IPS-20b (cell line): ENCODE measurements around the gene LRRN4CL.
"Not testable (repeated sequence)": the region's sequence is repeated elsewhere in the genome, so short reads cannot be mapped to it uniquely, and the experiment has no call there.

Experiments used
- H3K27ac ChIP-seq: one replicate; pipeline ENCODE4 v1.5.1; 2013; ENCODE audit warnings: low read length
- H3K27me3 ChIP-seq: 2 replicates; pipeline ENCODE4 v1.6.1; 2013; ENCODE audit warnings: mild to moderate bottlenecking, low read length, inconsistent platforms; ENCODE audit not compliant: insufficient read depth
- H3K36me3 ChIP-seq: 2 replicates; pipeline ENCODE4 v1.6.1; 2013; ENCODE audit warnings: low read depth, mild to moderate bottlenecking, inconsistent platforms, low read length, moderate library complexity; ENCODE audit not compliant: insufficient read depth
- H3K4me1 ChIP-seq: 2 replicates; pipeline ENCODE4 v1.6.1; 2013; ENCODE audit warnings: mild to moderate bottlenecking, control low read depth, inconsistent platforms, low read length, moderate library complexity; ENCODE audit not compliant: insufficient read depth
- H3K4me3 ChIP-seq: 2 replicates; pipeline ENCODE4 v1.5.1; 2013; ENCODE audit warnings: mild to moderate bottlenecking, low read length, inconsistent platforms
- H3K9ac ChIP-seq: 2 replicates; pipeline ENCODE4 v1.6.1; 2013; ENCODE audit warnings: low read depth, mild to moderate bottlenecking, inconsistent platforms, low read length, moderate library complexity
- H3K9me3 ChIP-seq: 2 replicates; pipeline ENCODE4 v1.6.1; 2013; ENCODE audit warnings: mild to moderate bottlenecking, low read depth, low read length, inconsistent platforms; ENCODE audit not compliant: insufficient read depth

Gene LRRN4CL

GRCh38 chr11:62687508-62688396 is 1.6 kb downstream of the LRRN4CL start:
- no peaks in the 10 kb centered on the region for H3K9me3 ChIP-seq
- H3K4me3 ChIP-seq = no peak overlapping the region
- H3K9ac ChIP-seq = no peak overlapping the region
- H3K4me1 ChIP-seq = no peaks in the 10 kb centered on the region
- H3K27me3 ChIP-seq = no peaks in the 10 kb centered on the region
- H3K27ac ChIP-seq = no peak overlapping the region
- H3K36me3 ChIP-seq = peaks cover 28% of the 10 kb centered on the region

- H3K27ac ChIP-seq = no peak overlapping the region
- no peaks in the 10 kb centered on the region for H3K27me3 ChIP-seq
- H3K4me1 ChIP-seq = peaks cover 7% of the 10 kb centered on the region
- no peaks in the 10 kb centered on the region for H3K9me3 ChIP-seq
- H3K36me3 ChIP-seq = peaks cover 7% of the 10 kb centered on the region
- no peak overlapping the region for H3K4me3 ChIP-seq
- no peak overlapping the region for H3K9ac ChIP-seq
Measured at GRCh38 chr11:62682518-62682917, 6.8 kb downstream of the LRRN4CL start.

GRCh38 chr11:62680825-62681240 is 8.5 kb downstream of the LRRN4CL start:
- Histone ChIP-seq H3K4me1 (peaks cover 7% of the 10 kb centered on the region), H3K4me3 (no peak overlapping the region), H3K27ac (no peak overlapping the region), H3K36me3 (peaks cover 22% of the 10 kb centered on the region), H3K9ac (no peak overlapping the region), H3K9me3 (no peaks in the 10 kb centered on the region), H3K27me3 (no peaks in the 10 kb centered on the region)

DNA sequence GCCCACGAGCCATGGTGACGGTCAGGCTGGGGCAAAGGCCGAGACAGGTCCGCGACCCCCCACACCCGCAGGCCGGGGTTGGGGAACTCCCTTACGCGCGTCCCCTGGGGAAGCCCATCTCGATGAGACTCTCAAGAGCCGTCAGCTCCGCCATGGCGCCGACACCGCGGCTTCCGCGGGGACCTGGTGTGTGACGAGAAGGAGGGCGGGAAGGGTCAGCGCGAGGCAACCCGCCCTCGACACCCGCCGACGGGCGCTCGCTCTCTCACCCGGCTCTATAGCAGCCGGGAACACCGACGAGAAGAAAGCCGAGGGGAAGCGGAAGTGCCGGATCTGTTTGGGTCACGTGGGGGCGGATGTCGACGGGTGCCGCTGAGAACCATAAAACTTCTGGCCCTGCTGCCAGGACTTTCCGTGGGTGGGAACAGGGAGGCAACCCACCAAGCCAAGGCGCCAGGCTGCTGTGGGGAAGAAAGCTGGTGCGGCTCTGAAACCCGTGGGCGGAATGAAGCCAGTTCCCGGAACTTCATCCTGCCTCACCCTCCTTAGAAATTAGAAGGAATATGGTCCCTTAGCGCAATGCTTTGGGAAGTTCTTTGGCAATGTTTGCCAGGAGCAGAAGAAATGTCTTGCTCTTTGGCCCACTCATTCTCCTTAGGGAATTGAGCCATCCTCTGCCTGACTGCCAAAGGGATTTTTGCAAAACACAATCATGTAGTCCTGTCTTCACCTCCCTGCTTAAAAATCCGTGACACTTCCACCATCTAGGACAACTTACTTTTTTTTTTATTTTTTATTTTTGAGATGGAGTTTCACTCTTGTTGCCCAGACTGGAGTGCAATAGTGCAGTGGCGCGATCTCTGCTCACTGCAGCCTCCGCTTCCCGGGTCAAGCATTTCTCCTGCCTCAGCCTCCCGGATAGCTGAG is 10.3 kb downstream of the LRRN4CL start, which contains the start of gene UBXN1:
TSS of gene UBXN1 (minus strand) at position 304 of the 927 bp plus-strand sequence. CDS start at position 154, 150 bp downstream.
- H3K27ac ChIP-seq = peak within 1 kb of the TSS; percentile 89
- peak within 1 kb of the TSS; percentile 95 for H3K9ac ChIP-seq
- peaks cover 7% of the 10 kb centered on the region for H3K4me1 ChIP-seq
- no peaks in the 10 kb centered on the region for H3K9me3 ChIP-seq
- H3K27me3 ChIP-seq = no peaks in the 10 kb centered on the region
- peaks cover 28% of the 10 kb centered on the region for H3K36me3 ChIP-seq
- H3K4me3 ChIP-seq = peak within 1 kb of the TSS; percentile 96

- Histone ChIP-seq H3K4me3 (peak overlapping the region; percentile 96), H3K27ac (peak overlapping the region; percentile 89), H3K9me3 (no peaks in the 10 kb centered on the region), H3K36me3 (peaks cover 34% of the 10 kb centered on the region), H3K9ac (peak overlapping the region; percentile 95), H3K27me3 (no peaks in the 10 kb centered on the region), H3K4me1 (peaks cover 7% of the 10 kb centered on the region)
Measured at GRCh38 chr11:62678433-62678769, 10.9 kb downstream of the LRRN4CL start.

DNA sequence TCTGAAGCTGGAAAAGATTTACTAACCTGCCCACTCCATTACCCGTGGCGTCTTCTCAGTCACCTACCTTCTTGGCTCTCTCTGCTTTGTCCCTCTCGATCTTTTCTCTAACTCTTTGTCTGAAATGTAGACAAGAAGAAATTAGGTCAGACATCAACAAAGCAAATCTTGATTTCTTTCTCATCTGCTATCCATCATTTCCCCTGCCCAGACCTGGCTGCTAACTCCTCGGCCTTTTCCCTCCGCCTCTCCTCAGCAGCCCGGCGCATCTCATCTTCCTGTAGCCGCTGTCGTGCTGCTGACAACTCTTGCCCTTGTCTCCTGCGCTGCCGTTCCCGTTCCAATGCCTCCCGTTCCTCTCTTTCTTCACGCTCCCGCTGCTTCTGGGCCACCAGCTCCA is 11.6 kb downstream of the LRRN4CL start:
- no peaks in the 10 kb centered on the region for H3K9me3 ChIP-seq
- no peaks in the 10 kb centered on the region for H3K27me3 ChIP-seq
- peaks cover 7% of the 10 kb centered on the region for H3K4me1 ChIP-seq
- H3K4me3 ChIP-seq = peak overlapping the region; percentile 96
- H3K9ac ChIP-seq = peak overlapping the region; percentile 95; the same call in 1 of the 2 replicates
- H3K27ac ChIP-seq = no peak overlapping the region
- peaks cover 41% of the 10 kb centered on the region for H3K36me3 ChIP-seq

- H3K9me3 ChIP-seq = no peaks in the 10 kb centered on the region
Measured at GRCh38 chr11:62677156-62677555, 12.2 kb downstream of the LRRN4CL start.

GRCh38 chr11:62676698-62677097 is 12.6 kb downstream of the LRRN4CL start:
- peaks cover 7% of the 10 kb centered on the region for H3K4me1 ChIP-seq
- no peaks in the 10 kb centered on the region for H3K27me3 ChIP-seq
- no peak overlapping the region for H3K4me3 ChIP-seq
- no peaks in the 10 kb centered on the region for H3K9me3 ChIP-seq
- peaks cover 42% of the 10 kb centered on the region for H3K36me3 ChIP-seq
- no peak overlapping the region for H3K27ac ChIP-seq
- no peak overlapping the region for H3K9ac ChIP-seq

More at GRCh38 chr11:62677156-62677555, 12.2 kb downstream of the LRRN4CL start:
- Histone ChIP-seq H3K27ac (no peak overlapping the region), H3K36me3 (peaks cover 42% of the 10 kb centered on the region), H3K4me1 (peaks cover 7% of the 10 kb centered on the region), H3K9ac (no peak overlapping the region), H3K4me3 (no peak overlapping the region), H3K27me3 (no peaks in the 10 kb centered on the region)

DNA sequence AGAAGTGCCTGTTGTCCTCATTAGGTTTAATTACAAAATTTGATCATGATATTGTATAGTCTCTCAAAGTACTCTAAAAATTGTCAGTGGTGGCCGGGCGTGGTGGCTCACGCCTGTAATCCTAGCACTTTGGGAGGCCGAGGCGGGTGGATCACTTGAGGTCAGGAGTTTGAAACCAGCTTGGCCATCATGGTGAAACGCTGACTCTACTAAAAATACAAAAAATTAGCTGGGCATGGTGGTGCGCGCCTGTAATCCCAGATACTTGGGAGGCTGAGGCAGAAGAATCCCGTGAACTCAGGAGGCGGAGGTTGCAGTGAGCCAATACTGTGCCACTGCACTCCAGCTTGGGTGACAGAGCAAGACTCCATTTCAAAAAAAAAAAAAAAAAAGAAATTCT is 13.9 kb downstream of the LRRN4CL start:
- not testable (repeated sequence) for H3K9ac ChIP-seq, H3K4me3 ChIP-seq, H3K9me3 ChIP-seq, H3K27me3 ChIP-seq, H3K4me1 ChIP-seq, H3K27ac ChIP-seq
- H3K36me3 ChIP-seq = peaks cover 42% of the 10 kb centered on the region

DNA sequence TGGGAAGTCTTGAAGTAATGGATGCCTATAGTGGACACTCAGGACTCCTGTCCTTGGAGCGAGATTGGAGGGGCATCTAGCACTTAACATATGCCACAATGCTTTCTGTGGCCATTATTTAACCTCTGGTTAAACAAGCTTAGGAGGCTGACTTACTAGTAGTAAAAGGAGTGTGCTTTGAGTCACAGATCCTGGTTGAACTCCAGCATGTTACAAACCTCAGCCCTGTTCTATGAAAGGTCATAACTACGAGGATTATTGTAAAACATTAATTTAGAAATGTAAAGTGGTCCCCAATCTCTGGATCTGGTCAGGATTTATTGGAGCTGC is 16.2 kb downstream of the LRRN4CL start:
- Histone ChIP-seq H3K27ac (no peak overlapping the region), H3K9me3 (no peaks in the 10 kb centered on the region), H3K27me3 (no peaks in the 10 kb centered on the region), H3K36me3 (peaks cover 42% of the 10 kb centered on the region), H3K4me1 (peaks cover 6% of the 10 kb centered on the region), H3K4me3 (peak overlapping the region; percentile 88; the same call in 1 of the 2 replicates), H3K9ac (no peak overlapping the region)

DNA sequence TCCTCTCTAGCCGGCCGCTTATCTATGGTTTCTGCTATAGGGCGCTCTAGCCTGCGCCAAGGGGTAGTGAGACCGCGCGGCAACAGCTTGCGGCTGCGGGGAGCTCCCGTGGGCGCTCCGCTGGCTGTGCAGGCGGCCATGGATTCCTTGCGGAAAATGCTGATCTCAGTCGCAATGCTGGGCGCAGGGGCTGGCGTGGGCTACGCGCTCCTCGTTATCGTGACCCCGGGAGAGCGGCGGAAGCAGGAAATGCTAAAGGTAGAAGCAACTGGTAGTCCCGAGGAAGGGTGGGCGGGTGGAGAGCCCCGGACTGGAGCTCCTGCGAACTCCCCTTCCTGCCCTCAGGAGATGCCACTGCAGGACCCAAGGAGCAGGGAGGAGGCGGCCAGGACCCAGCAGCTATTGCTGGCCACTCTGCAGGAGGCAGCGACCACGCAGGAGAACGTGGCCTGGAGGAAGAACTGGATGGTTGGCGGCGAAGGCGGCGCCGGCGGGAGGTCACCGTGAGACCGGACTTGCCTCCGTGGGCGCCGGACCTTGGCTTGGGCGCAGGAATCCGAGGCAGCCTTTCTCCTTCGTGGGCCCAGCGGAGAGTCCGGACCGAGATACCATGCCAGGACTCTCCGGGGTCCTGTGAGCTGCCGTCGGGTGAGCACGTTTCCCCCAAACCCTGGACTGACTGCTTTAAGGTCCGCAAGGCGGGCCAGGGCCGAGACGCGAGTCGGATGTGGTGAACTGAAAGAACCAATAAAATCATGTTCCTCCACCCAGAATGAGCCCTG is 17.5 kb downstream of the LRRN4CL start, which contains the start of the genes LBHD1 and UQCC3:
TSS of gene LBHD1 (minus strand) at position 660 of the 782 bp plus-strand sequence. CDS start 2,236 bp downstream, outside the sequence.
TSS of gene UQCC3 (plus strand) at position 66 of the 782 bp plus-strand sequence. CDS start at position 139, 73 bp downstream.
- peaks cover 2% of the 10 kb centered on the region; the same call in 1 of the 2 replicates for H3K4me1 ChIP-seq
- peak within 1 kb of the TSS; percentile 78 for H3K27ac ChIP-seq
- peaks cover 38% of the 10 kb centered on the region for H3K36me3 ChIP-seq
- peak within 1 kb of the TSS; percentile 88 for H3K4me3 ChIP-seq
- H3K9ac ChIP-seq = peak within 1 kb of the TSS; percentile 97
- no peaks in the 10 kb centered on the region for H3K9me3 ChIP-seq
- no peaks in the 10 kb centered on the region for H3K27me3 ChIP-seq
